Midbrain (tissue), 1 donor: Measurements from ENCODE around the gene TUBA1C.
"Not testable (repeated sequence)": the region's sequence is repeated elsewhere in the genome, so short reads cannot be mapped to it uniquely, and the experiment has no call there.

ENCODE experiments used
- DNase-seq: peaks from one replicate; lab custom pipeline; 2025; lab: John Stamatoyannopoulos, UW

Gene TUBA1C

DNA sequence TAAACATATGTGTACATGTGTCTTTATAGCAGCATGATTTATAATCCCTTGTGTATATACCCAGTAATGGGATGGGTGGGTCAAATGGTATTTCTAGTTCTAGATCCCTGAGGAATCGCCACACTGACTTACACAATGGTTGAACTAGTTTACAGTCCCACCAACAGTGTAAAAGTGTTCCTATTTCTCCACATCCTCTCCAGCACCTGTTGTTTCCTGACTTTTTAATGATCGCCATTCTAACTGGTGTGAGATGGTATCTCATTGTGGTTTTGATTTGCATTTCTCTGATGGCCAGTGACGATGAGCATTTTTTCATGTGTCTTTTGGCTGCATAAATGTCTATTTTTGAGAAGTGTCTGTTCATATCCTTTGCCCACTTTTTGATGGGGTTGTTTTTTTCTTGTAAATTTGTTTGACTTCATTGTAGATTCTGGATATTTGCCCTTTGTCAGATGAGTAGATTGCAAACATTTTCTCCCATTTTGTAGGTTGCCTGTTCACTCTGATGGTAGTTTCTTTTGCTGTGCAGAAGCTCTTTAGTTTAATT, 45.6 kb downstream of the TUBA1C start:
- DNase-seq: not testable (repeated sequence)

DNA sequence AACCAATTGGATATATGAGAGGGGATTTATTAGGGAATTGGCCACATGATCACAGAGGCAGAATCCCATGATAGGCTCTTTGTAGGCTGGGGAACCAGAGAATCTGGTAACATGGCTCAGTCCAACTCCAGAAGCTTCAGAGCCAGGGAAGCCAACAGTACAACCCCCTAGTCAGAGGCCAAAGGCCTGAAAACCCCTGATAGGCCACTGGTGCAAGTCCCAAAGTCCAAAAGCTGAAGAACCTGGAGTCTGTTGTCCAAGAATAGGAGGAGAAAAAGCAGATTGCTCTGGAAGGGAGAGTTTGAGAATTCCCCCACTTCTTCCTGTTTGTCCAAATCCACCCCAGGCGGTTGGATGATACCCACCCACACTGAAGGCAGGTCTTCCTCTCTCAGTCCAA, 49.9 kb downstream of the TUBA1C start:
- no peak for DNase-seq

DNA sequence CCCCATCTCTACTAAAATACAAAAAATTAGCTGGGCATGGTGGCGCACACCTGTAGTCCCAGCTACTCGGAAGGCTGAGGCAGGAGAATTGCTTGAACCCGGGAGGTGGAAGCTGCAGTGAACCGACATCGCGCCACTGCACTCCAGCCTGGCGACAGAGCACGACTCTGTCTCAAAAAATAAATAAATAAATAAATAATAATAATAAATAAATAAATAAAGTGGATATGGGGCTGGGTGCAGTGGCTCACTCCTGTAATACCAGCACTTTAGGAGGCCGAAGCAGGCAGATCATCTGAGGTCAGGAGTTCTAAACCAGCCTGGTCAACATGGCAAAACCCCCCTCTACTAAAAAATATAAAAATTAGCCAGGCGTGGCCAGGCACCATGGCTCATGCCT, 52.2 kb downstream of the TUBA1C start:
- not testable (repeated sequence) for DNase-seq

DNA sequence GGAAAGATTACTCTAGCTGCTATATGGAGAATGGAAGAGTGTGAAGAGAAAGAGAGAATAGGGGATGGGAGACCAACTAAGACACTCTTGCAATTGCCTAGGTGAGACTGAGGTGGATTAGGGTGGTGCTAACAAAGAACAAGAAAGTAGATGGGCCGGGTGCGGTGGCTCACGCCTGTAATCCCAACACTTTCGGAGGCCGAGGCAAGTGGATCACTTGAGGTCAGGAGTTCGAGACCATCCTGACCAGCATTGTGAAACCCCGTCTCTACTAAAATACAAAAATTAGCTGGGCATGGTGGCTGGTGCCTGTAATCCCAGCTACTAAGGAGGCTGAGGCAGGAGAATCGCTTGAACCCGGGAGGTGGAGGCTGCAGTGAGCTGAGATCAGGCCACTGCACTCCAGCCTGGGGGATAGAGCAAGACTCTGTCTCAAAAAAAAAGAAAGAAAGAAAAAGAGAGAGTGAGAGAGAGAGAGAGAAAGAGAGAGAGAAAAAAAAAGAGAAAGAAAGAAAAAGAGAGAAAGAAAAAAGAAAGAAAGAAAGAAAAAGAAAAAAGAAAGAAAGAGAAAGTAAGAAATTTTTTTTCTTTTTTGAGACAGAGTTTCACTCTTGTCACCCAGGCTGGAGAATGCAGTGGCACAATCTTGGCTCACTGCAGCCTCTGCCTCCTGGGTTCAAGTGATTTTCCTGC, 55.7 kb downstream of the TUBA1C start:
- not testable (repeated sequence) for DNase-seq

DNA sequence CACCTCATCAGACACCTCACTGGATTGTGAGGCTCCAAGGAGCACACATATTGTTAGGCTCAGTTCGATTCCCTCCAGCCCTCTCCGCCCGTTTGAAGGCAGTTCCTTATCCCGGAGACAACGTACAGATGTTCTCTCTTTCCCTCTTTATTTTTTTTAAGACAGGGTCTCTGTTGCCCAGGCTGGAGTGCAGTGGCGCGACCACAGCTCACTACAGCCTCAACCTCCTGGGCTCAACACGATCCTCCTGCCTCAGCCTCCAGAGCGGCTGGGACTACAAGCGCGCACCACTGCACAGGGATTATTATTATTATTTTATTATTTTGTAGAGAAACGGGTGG, 57.5 kb downstream of the TUBA1C start:
- no peak for DNase-seq

DNA sequence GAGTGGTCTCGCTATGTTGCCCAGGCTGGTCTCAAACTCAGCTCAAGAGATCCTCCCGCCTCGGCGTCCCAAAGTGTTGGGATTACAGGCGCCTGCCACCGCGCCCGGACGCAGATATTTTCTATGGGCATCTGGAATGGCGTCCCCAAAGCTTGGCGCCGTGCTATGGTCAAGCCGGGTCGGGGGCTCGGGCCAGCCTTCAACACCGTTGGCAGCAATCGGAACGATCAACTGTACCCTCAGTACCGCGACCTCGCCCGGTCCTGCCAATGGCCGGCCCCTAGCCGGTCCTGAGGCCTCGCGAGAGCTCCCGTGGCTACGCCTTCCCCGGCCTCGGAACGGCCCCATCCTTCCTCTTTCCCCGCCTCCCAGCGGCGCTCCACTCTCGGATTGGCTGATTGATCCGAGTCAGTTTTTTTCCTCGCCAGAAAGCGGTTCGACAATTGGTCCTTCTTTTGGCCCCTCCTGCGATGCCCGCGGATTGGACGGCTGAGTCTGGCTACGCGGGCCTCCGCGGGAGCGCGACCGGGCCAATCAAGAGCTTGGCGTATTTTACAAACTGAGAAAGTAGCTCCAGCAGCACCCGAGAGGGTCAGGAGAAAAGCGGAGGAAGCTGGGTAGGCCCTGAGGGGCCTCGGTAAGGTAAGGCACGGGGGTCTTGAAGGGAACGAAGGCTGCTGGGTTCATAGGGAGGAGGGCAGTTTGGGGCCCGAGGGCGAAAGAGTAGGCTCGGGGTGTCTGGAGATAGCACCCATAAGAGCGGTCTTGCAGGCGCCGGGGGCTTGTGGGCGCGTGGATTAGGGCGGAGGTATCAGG, 58.0 kb downstream of the TUBA1C start, which contains the start of gene TROAP:
Gene TROAP, plus strand, starts transcription at position 548 of the 816 bp plus-strand sequence. CDS start 354 bp downstream, outside the sequence.
- peak; percentile 99 for DNase-seq

DNA sequence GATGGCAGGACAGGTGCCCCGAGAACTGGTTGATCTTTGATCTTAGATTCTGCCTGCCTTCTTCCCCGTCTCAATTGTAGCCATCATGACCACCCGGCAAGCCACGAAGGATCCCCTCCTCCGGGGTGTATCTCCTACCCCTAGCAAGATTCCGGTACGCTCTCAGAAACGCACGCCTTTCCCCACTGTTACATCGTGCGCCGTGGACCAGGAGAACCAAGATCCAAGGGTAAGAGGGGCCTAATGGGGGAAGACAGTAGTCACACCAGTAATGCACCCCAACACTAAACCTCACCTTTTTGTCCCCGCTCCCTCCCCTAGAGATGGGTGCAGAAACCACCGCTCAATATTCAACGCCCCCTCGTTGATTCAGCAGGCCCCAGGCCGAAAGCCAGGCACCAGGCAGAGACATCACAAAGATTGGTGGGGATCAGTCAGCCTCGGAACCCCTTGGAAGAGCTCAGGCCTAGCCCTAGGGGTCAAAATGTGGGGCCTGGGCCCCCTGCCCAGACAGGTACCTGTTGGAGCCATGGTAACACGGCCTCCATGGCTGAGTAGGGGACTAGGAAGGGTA, 58.7 kb downstream of the TUBA1C start:
- no peak for DNase-seq
